Measurements from ENCODE around the gene TNFRSF9.
"Not testable (repeated sequence)": the region's sequence is repeated elsewhere in the genome, so short reads cannot be mapped to it uniquely, and the experiment has no call there.

The TNFRSF9 gene

GRCh38 chr1:7940745-7941436 lies at the start of gene TNFRSF9:
Gene TNFRSF9, minus strand, starts transcription at chr1:7940839. Its CDS starts 845 bp downstream, at chr1:7939994.
- DNase-seq, result no peak

DNA sequence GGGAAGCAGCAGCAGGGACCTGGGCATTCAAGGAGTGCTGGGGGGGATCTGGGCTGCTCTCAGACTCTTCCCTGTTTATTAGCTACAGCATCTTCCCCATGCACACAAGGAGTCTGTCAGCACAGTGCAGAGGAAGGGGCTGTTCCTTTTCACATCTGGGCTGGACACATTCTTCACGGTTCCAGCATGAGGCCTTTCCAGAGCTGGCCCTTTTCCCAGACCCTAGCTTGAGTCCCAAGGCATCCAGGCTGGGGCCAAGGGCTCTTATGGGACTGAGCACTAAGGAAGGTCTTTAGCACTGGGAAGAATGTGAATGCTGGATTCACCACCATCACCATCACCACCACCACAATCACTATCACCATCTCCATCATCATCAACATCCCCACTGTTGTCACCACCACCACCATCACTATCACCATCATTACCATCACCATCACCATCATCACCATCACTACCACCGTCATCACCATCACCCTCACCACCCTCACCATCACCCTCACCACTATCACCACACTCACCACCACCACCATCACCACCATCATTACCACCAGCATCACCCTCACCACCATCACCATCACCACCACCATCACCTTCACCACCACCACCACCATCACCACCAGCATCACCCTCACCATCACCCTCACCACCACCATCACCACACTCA lies 49.3 kb upstream of the TNFRSF9 start:
- no peak for DNase-seq

GRCh38 chr1:7988576-7988975 lies 47.9 kb upstream of the TNFRSF9 start:
- no peak for DNase-seq

DNA sequence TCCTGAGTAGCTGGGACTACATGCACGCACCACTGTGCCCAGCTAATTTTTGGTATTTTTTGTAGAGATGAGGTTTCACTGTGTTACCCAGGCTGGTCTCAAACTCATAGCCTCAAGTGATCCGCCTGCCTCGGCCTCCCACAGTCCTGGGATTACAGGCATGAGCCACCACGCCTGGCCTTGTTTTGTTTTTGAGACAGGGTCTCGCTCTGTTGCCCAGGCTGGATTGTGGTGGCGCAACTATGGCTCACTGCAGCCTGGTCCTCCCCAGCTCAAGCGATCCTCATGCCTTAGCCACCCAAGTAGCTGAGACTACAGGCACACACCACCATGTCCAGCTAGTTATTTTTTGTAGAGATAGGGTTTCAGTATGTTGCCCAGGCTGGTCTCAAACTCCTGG lies 46.9 kb upstream of the TNFRSF9 start:
- no peak for DNase-seq

GRCh38 chr1:7985851-7986612 lies 45.4 kb upstream of the TNFRSF9 start:
- DNase-seq, result no peak

- no peak for DNase-seq
Observed at GRCh38 chr1:7984811-7985210, 44.2 kb upstream of the TNFRSF9 start.

DNA sequence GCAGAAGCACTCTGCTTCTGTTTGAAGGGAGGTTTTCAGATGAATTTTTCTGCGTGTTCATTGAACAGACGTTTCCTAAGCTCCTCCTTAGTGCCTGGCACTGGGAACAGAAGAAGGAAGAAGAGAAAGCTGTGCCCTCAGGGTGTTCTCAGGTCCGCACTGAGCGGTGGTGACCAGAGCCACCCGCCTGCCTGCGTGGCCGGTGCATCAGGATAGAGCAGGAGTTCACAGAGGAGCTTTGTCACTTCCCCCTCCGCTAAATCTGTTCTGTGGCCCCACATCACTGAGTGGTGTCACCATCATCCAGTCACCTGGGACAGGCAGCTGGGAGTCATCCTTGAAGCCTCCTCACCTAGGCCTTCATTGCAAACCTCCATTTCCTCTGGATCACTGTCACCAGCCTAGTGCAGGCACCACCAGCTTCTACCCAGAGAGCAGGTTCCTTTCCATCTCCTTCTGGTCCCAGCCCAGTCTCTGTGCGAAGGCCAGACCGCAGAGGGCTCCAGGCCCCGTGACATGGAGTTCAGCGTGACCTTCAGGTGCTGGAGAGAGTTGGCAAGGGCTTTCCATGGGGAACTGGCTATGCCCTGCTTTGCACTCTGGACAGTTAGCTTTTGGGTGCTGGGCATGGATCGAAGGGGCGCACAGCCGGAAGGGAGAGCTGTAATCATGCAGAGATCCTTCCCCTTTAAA lies 42.6 kb upstream of the TNFRSF9 start:
- no peak for DNase-seq

DNA sequence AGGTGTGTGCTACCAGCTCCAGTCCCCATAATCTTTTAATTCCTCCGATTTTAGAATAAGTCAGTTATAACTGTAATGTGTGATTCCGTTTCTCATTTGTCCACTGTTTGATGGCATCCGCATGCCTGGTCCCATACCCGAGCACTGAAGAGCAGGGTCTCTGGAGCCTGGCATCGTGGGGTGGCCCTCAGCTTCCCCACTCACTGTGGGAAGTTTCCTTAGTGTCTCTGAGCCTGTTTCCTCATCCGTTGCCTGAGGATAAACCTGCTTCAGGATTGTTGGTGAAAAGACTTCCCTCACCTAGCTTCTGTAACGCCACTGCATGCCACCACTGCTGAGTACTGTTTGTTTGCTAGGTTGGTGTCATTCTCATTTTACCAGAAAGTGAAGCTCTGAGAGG lies 40.3 kb upstream of the TNFRSF9 start:
- DNase-seq, result no peak

DNA sequence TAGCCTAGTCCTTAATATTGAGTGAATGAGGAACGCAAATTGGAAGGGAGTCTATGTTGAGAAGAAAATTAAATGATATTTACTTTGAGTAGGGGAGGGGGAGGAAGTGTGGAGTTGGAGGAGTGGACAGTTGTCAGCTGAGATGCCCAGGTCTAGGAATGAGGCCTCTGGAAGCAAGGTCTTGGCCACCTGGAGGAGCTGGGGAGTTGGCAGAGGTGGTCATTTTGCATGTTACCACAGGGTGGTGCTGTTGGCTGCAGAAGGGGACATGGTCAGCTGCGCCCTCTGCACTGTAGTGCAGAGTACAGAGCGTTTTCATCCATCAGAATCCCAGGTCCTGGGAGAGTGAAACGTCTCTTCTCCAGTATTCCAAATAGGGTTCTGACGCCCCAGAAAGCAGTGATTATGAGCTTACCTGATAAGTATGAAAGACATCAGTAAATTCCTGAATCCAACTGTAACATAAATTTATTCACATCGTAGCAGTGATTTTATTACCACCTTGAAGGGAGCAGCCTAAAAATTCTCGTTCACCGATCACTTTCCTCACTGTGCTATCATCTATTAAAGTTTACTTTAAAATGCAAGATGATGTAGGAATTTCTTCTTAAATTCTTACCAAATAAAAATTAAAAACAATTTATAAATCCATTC lies 34.7 kb upstream of the TNFRSF9 start:
- no peak for DNase-seq

DNA sequence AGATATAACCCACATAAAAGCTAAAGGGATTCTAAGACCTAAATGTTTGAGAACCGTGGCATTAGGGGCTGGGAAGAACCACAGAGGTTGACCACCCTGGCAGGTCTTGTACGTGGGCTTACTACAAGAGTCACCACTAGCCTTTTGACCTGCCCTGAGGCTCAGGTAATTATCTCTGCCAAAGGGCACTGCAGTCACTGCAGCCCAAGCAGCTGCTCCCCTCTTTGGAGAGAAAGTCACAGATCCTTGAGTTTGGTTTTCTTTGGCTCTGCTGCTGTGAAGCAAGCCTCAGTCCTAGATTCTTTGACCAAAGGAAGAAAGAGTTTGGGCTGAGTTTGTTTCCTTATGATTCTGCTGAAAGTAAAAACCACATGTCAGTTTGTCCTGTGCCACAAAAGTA lies 32.4 kb upstream of the TNFRSF9 start:
- no peak for DNase-seq

GRCh38 chr1:7972285-7972684 lies 31.6 kb upstream of the TNFRSF9 start:
- DNase-seq, result no peak

- no peak for DNase-seq
Observed at GRCh38 chr1:7971024-7971423, 30.4 kb upstream of the TNFRSF9 start.

DNA sequence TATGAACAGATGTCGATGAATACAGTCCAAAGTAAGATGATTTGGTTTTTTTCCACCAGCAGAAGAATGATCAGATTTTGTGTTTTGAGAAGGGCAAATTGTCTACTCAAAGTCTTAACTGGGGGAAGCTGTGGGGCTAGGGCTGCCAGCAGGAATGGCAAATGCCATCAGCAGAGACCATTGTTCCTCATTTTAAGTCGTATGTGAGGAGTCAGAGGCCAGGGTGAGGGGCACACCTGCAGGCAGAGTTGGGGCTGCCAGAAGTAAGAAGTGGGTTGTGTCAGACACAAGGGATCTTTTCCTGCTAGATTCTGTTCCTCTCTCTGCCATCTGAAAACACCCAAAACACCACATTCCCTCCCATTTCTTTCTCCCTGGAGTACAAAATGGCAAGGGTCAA lies 29.6 kb upstream of the TNFRSF9 start:
- DNase-seq, result no peak

- no peak for DNase-seq
Observed at GRCh38 chr1:7967651-7968050, 27.0 kb upstream of the TNFRSF9 start.

- DNase-seq, result no peak
Observed at GRCh38 chr1:7967196-7967595, 26.6 kb upstream of the TNFRSF9 start.

GRCh38 chr1:7964476-7964875 lies 23.8 kb upstream of the TNFRSF9 start:
- no peak for DNase-seq

DNA sequence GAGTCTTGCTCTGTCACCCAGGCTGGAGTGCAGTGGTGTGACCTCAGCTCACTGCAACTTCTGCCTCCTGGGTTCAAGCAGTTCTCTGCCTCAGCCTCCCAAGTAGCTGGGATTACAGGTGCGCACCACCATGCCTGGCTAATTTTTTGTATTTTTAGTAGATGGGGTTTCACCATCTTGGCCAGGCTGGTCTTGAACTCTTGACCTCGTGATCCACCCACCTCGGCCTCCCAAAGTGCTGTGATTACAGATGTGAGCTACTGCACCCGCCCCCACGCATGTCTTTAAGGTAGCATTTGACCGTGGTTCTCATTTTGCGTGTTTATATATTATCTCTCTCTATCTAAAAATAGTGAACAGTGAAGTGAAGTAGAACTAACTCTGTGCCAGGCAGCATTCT lies 23.2 kb upstream of the TNFRSF9 start:
- not testable (repeated sequence) for DNase-seq

DNA sequence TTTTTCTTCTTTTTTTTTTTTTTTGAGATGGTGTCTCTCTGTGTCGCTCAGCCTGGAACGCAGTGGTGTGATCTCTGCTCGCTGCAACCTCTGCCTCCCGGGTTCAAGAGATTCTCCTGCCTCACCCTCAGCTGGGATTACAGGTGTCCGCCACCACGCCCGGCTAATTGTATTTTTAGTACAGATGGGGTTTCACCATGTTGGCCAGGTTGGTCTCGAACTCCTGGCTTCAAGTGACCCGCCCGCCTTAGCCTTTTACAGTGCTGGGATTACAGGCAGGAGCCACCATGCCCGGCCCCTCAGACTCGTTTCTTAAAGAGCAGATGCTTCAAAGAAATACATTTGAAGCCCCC lies 22.7 kb upstream of the TNFRSF9 start:
- not testable (repeated sequence) for DNase-seq

- no peak for DNase-seq
Observed at GRCh38 chr1:7962636-7963377, 22.2 kb upstream of the TNFRSF9 start.

GRCh38 chr1:7962014-7962335 lies 21.3 kb upstream of the TNFRSF9 start:
- no peak for DNase-seq

- DNase-seq, result peak; percentile 97
Observed at GRCh38 chr1:7961216-7962013, 20.8 kb upstream of the TNFRSF9 start, which contains the start of gene PARK7. Gene PARK7, plus strand, starts transcription at chr1:7961711. Its CDS starts 1,075 bp downstream, at chr1:7962786.

DNA sequence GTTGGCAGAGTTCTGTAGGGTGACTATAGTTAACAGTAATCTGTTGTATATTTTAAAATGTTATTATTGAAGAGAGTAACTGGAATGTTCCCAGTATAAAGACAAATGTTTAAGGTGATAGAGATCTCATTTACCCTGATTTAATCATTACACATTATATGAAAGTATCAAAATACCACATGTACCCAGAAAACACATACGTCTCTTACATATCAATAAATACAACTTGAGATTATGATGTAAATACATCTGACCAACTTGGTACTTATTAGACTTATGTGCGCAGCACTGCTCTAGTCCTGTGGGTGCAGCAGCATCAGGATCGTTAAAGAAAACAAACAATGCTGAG lies 20.2 kb upstream of the TNFRSF9 start:
- no peak for DNase-seq
